SK-N-MC (cell line): Measurements from ENCODE around the gene TFAP2E.

Source experiments
- EZH2 ChIP-seq: fragments of 200-600 bp; sonication (generic); IDR thresholded peaks from one replicate; pipeline ENCODE4 v1.6.1; 2017; ENCODE audit warnings: antibody characterized with exemption
- POLR2AphosphoS5 ChIP-seq: IDR thresholded peaks from 2 replicates; pipeline ENCODE4 v1.6.1; 2012; ENCODE audit warnings: mild to moderate bottlenecking, low read depth, low read length, borderline replicate concordance

GRCh38 chr1:35588197-35588910 is 15.2 kb downstream of the TFAP2E start:
- no peak for TF ChIP-seq EZH2
- no peak for TF ChIP-seq POLR2AphosphoS5
